DOHH2 (cell line): ENCODE measurements around the gene ZNF236.

Experiments used
- EZH2phosphoT487 ChIP-seq: fragments of 200-600 bp; sonication (generic); IDR thresholded peaks from 2 replicates; pipeline ENCODE4 v1.6.1; 2017; ENCODE audit warnings: borderline replicate concordance, mild to moderate bottlenecking, antibody characterized with exemption, low read length, moderate library complexity, mixed read lengths
- TF ChIP-seq, protein P1 (sequence below): fragments of 200-600 bp; sonication (generic); IDR thresholded peaks from one replicate; pipeline ENCODE4 v1.5.1; 2014; ENCODE audit warnings: antibody characterized with exemption, mild to moderate bottlenecking, low read depth, low read length; ENCODE audit not compliant: poor library complexity, severe bottlenecking

GRCh38 chr18:76988031-76988826 lies 165.9 kb downstream of the ZNF236 start:
- no peak for TF ChIP-seq EZH2phosphoT487
- TF ChIP-seq, protein P1, sequence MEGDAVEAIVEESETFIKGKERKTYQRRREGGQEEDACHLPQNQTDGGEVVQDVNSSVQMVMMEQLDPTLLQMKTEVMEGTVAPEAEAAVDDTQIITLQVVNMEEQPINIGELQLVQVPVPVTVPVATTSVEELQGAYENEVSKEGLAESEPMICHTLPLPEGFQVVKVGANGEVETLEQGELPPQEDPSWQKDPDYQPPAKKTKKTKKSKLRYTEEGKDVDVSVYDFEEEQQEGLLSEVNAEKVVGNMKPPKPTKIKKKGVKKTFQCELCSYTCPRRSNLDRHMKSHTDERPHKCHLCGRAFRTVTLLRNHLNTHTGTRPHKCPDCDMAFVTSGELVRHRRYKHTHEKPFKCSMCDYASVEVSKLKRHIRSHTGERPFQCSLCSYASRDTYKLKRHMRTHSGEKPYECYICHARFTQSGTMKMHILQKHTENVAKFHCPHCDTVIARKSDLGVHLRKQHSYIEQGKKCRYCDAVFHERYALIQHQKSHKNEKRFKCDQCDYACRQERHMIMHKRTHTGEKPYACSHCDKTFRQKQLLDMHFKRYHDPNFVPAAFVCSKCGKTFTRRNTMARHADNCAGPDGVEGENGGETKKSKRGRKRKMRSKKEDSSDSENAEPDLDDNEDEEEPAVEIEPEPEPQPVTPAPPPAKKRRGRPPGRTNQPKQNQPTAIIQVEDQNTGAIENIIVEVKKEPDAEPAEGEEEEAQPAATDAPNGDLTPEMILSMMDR, result no peak
